PC-9 (cell line): ENCODE measurements around the gene SLC17A1. TPM values are rescaled to one million over a fixed set of nuclear protein-coding genes. Genes with fewer than 3 reads are reported as not detected.

Experiments
- BruUV-seq: library from RNA; stranded (reverse); fragments of 400-500 nt; replicated peaks from 2 replicates; lab custom pipeline; 2021; lab: Mats Ljungman, UMichigan
- CTCF ChIA-PET: fragments of 300-600 bp; sonication (Branson Sonifier 250); formaldehyde crosslinking; loops from one replicate; lab custom pipeline; 2022; ENCODE audit warnings: antibody characterized with exemption; lab: Charles Lee
- POLR2A ChIA-PET: fragments of 300-600 bp; sonication (Branson Sonifier 250); formaldehyde crosslinking; loops from one replicate; lab custom pipeline; 2022; ENCODE audit warnings: antibody characterized with exemption; ENCODE audit not compliant: unreplicated experiment; lab: Charles Lee
- DNase-seq, 2 experiments: peaks; one replicate each; pipeline versions ENCODE4 v3.0.0 to v3.0.0-alpha.2; 2015 to 2022; ENCODE audit warnings: mixed read lengths in 1 of 2
- H2AFZ ChIP-seq: fragments of 200-600 bp; sonication (generic); 2 replicates; pipeline ENCODE4 v1.8.1; 2017; ENCODE audit warnings: antibody characterized with exemption
- H3F3A ChIP-seq: fragments of 200-600 bp; sonication (generic); 2 replicates; pipeline ENCODE4 v1.8.1; 2017; ENCODE audit warnings: antibody characterized with exemption, mild to moderate bottlenecking, low read depth; ENCODE audit not compliant: insufficient read depth
- H3K27ac ChIP-seq: fragments of 200-600 bp; sonication (generic); 2 replicates; pipeline ENCODE4 v1.6.1; 2016; ENCODE audit warnings: mixed run types
- H3K27me3 ChIP-seq: fragments of 200-600 bp; sonication (generic); 2 replicates; pipeline ENCODE4 v1.6.1; 2016; ENCODE audit warnings: low read depth, mixed run types; ENCODE audit not compliant: insufficient read depth
- H3K36me3 ChIP-seq: fragments of 200-600 bp; sonication (generic); 2 replicates; pipeline ENCODE4 v1.6.1; 2016; ENCODE audit warnings: low read depth, mixed run types
- H3K4me1 ChIP-seq: fragments of 200-600 bp; sonication (generic); replicated peaks from 2 replicates; pipeline ENCODE4 v1.6.1; 2016; ENCODE audit warnings: mixed run types; ENCODE audit not compliant: insufficient read depth
- H3K4me2 ChIP-seq: fragments of 200-600 bp; sonication (generic); 2 replicates; pipeline ENCODE4 v1.6.1; 2017; ENCODE audit warnings: mixed run types
- H3K4me3 ChIP-seq: fragments of 200-600 bp; sonication (generic); 2 replicates; pipeline ENCODE4 v1.6.1; 2016; ENCODE audit warnings: mixed run types
- H3K79me2 ChIP-seq: fragments of 200-600 bp; sonication (generic); 2 replicates; pipeline ENCODE4 v1.6.1; 2017; ENCODE audit warnings: low read depth, mixed run types
- H3K9me2 ChIP-seq: fragments of 200-600 bp; sonication (generic); 2 replicates; pipeline ENCODE4 v1.8.1; 2017; ENCODE audit warnings: mild to moderate bottlenecking; ENCODE audit not compliant: insufficient read depth
- H3K9me3 ChIP-seq: fragments of 200-600 bp; sonication (generic); 2 replicates; pipeline ENCODE4 v1.8.1; 2016; ENCODE audit warnings: low read depth; ENCODE audit not compliant: insufficient read depth
- H4K20me1 ChIP-seq: fragments of 200-600 bp; sonication (generic); 2 replicates; pipeline ENCODE4 v1.8.1; 2017; ENCODE audit not compliant: insufficient read depth
- EZH2 ChIP-seq: fragments of 200-600 bp; sonication (generic); IDR thresholded peaks from 2 replicates; pipeline ENCODE4 v1.8.0; 2017; ENCODE audit warnings: antibody characterized with exemption, low read depth
- intact Hi-C: fragments of 100-400 bp; cut with micrococcal nuclease; formaldehyde crosslinking; loops from one replicate; pipeline ENCODE4 v1.10.0; 2022; ENCODE audit not compliant: unreplicated experiment
- total RNA-seq: library from RNA; stranded (reverse); gene quantifications from 2 replicates; pipeline ENCODE4 v1.2.3, GENCODE V29; 2021
- TF ChIP-seq, protein P1 (sequence below): fragments of 200-600 bp; sonication (generic); conservative IDR thresholded peaks from 2 replicates; pipeline ENCODE4 v1.6.1; 2017; ENCODE audit warnings: mixed run types, antibody characterized with exemption, mild to moderate bottlenecking, moderate library complexity

The SLC17A1 gene
- total RNA-seq, 1 experiment from 2014 or later: not detected

GRCh38 chr6:25868436-25869183 is 36.8 kb upstream of the SLC17A1 start:
- Histone ChIP-seq H3F3A (no peaks in the 10 kb centered on the region), H3K36me3 (no peaks in the 10 kb centered on the region), H3K27ac (no peak overlapping the region), H3K4me1 (no peaks in the 10 kb centered on the region), H3K9me3 (no peaks in the 10 kb centered on the region), H3K4me3 (no peak overlapping the region), H4K20me1 (no peaks in the 10 kb centered on the region), H3K4me2 (no peak overlapping the region), H3K27me3 (no peaks in the 10 kb centered on the region), H3K9me2 (no peaks in the 10 kb centered on the region), H3K79me2 (no peaks in the 10 kb centered on the region), H2AFZ (no peak overlapping the region)
- no TSS peak for BruUV-seq
- no peak for DNase-seq
- ChIA-PET CTCF (no interaction called here), POLR2A (no interaction called here)
- intact Hi-C loops: no loop called here
- TF ChIP-seq, protein P1, sequence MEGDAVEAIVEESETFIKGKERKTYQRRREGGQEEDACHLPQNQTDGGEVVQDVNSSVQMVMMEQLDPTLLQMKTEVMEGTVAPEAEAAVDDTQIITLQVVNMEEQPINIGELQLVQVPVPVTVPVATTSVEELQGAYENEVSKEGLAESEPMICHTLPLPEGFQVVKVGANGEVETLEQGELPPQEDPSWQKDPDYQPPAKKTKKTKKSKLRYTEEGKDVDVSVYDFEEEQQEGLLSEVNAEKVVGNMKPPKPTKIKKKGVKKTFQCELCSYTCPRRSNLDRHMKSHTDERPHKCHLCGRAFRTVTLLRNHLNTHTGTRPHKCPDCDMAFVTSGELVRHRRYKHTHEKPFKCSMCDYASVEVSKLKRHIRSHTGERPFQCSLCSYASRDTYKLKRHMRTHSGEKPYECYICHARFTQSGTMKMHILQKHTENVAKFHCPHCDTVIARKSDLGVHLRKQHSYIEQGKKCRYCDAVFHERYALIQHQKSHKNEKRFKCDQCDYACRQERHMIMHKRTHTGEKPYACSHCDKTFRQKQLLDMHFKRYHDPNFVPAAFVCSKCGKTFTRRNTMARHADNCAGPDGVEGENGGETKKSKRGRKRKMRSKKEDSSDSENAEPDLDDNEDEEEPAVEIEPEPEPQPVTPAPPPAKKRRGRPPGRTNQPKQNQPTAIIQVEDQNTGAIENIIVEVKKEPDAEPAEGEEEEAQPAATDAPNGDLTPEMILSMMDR: no peak
- no peak for TF ChIP-seq EZH2

DNA sequence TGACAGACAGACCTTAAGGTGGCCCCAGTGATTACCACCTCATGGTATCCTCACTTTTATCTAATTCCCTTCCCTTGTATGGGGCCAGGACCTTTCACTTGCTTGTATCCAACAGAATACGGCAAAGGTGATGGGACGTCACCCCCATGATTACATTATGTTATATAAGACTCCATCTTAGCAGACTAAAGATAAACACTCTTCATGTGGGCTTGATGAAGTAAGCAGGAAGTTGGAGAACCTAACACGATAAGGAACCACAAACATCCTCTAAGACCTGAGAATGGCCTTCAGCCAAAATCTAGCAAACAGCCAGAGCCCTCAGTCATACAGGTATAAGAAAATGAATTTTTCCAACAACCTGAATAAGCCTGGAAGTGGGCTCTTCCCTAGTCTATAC is 34.2 kb upstream of the SLC17A1 start:
- H3F3A ChIP-seq: no peaks in the 10 kb centered on the region
- H3K9me2 ChIP-seq: no peaks in the 10 kb centered on the region
- no peaks in the 10 kb centered on the region for H4K20me1 ChIP-seq
- H3K36me3 ChIP-seq: no peaks in the 10 kb centered on the region
- H2AFZ ChIP-seq: no peak overlapping the region
- no peak for TF ChIP-seq EZH2
- TF ChIP-seq, protein P1: no peak
- H3K27me3 ChIP-seq: no peaks in the 10 kb centered on the region
- ChIA-PET POLR2A (interaction anchor here (0.7 kb wide), 2 partner anchors 97 to 154 kb away, joined by 3 to 4 read pairs; a partner anchor contains a TSS), CTCF (no interaction called here)
- no peaks in the 10 kb centered on the region for H3K79me2 ChIP-seq
- no peak overlapping the region for H3K4me2 ChIP-seq
- intact Hi-C loops: loop anchor here (2.0 kb wide), 1 partner anchor 21 kb away; no protein-coding TSS in a partner anchor
- no peak overlapping the region for H3K27ac ChIP-seq
- BruUV-seq: no TSS peak
- no peak overlapping the region for H3K4me3 ChIP-seq
- peak; percentile 25 to 52 for DNase-seq
- H3K4me1 ChIP-seq: no peaks in the 10 kb centered on the region
- no peaks in the 10 kb centered on the region for H3K9me3 ChIP-seq

- Histone ChIP-seq H3K36me3 (no peaks in the 10 kb centered on the region), H3F3A (no peaks in the 10 kb centered on the region), H3K9me3 (no peaks in the 10 kb centered on the region), H3K4me1 (no peaks in the 10 kb centered on the region), H3K4me3 (no peak overlapping the region), H3K9me2 (no peaks in the 10 kb centered on the region), H3K27ac (no peak overlapping the region), H2AFZ (no peak overlapping the region), H3K79me2 (no peaks in the 10 kb centered on the region), H3K27me3 (no peaks in the 10 kb centered on the region), H3K4me2 (no peak overlapping the region), H4K20me1 (no peaks in the 10 kb centered on the region)
- no TSS peak for BruUV-seq
- intact Hi-C loops: no loop called here
- TF ChIP-seq EZH2: no peak
- TF ChIP-seq, protein P1: no peak
- no peak for DNase-seq
- ChIA-PET POLR2A (no interaction called here), CTCF (no interaction called here)
Observed at GRCh38 chr6:25863360-25863759, 31.5 kb upstream of the SLC17A1 start.
